A549 (cell line): Measurements from ENCODE around the gene PLD2. TPM values are rescaled to one million over a fixed set of nuclear protein-coding genes. Genes with fewer than 3 reads are reported as not detected.
A peak's percentile ranks its signal among the peaks of the same experiment; 100 is the strongest.

ENCODE experiments used
- ATAC-seq, 2 experiments: fragments of 200-7000 bp in 1 of 2; fragments of >200 bp in 1 of 2; cut with Nextera tagmentation in 1 of 2; cut with Tn5 transposase in 1 of 2; 3 replicates each; pipeline versions ENCODE4 v1.8.0 to v1.9.1; 2018 to 2020; ENCODE audit warnings: mild to moderate bottlenecking in 1 of 2, moderate library complexity in 1 of 2
- CTCF ChIA-PET: fragments of 300-600 bp; sonication (Branson Sonifier 250); formaldehyde crosslinking; extraction: SDS; loops from one replicate; lab custom pipeline; 2021; ENCODE audit warnings: antibody characterized with exemption, inconsistent platforms; lab: Yijun Ruan, JAX
- POLR2A ChIA-PET: fragments of 350-600 bp; formaldehyde crosslinking; extraction: SDS; loops from one replicate; lab custom pipeline; 2021; ENCODE audit warnings: antibody characterized with exemption, inconsistent platforms; lab: Yijun Ruan, JAX
- DNase-seq, 2 experiments: peaks; one replicate each; pipeline versions ENCODE4 v3.0.0 to v3.0.0-alpha.2; 2011 to 2016; ENCODE audit warnings: low read depth in 1 of 2, low spot score in 1 of 2
- FAIRE-seq: peaks from 2 replicates; lab custom pipeline; 2011; peaks lifted over from hg19 to GRCh38; lab: Jason Lieb, UNC
- H3K27ac ChIP-seq, 2 experiments: fragments of >200 bp; sonication (Bioruptor Twin); formaldehyde crosslinking; 3 replicates each; pipeline ENCODE4 v1.5.1; 2016 to 2017
- H3K4me1 ChIP-seq: fragments of >200 bp; sonication (Bioruptor Twin); formaldehyde crosslinking; 3 replicates; pipeline ENCODE4 v1.6.1; 2016
- H3K4me2 ChIP-seq: fragments of >200 bp; sonication (Bioruptor Twin); formaldehyde crosslinking; 3 replicates; pipeline ENCODE4 v1.6.1; 2016
- H3K4me3 ChIP-seq: fragments of >200 bp; sonication (Bioruptor Twin); formaldehyde crosslinking; 3 replicates; pipeline ENCODE4 v1.5.1; 2016
- H3K9me3 ChIP-seq: fragments of >200 bp; sonication (Bioruptor Twin); formaldehyde crosslinking; 3 replicates; pipeline ENCODE4 v1.6.1; 2016
- BHLHE40 ChIP-seq: IDR thresholded peaks from 2 replicates; pipeline ENCODE4 v1.6.1; 2012; ENCODE audit warnings: low read depth, low read length, inconsistent platforms
- CEBPB ChIP-seq, 2 experiments: fragments of >200 bp in 1 of 2; sonication (Bioruptor Twin) in 1 of 2; formaldehyde crosslinking in 1 of 2; IDR thresholded peaks; 2 replicates each; pipeline ENCODE4 v1.6.1; 2012 to 2016
- CHD2 ChIP-seq: fragments of 150-350 bp; IDR thresholded peaks from 2 replicates; pipeline ENCODE4 v1.6.1; 2014; ENCODE audit warnings: low read length; ENCODE audit not compliant: partially characterized antibody
- CHD4 ChIP-seq: fragments of 200-600 bp; sonication (generic); IDR thresholded peaks from 2 replicates; pipeline ENCODE4 v1.6.1; 2016; ENCODE audit warnings: antibody characterized with exemption, mild to moderate bottlenecking, borderline replicate concordance
- E2F6 ChIP-seq: IDR thresholded peaks from 2 replicates; pipeline ENCODE4 v1.6.1; 2012; ENCODE audit warnings: low read depth, borderline replicate concordance
- EHF ChIP-seq: fragments of 250-450 bp; sonication (Bioruptor Pico); IDR thresholded peaks from 2 replicates; pipeline ENCODE4 v1.5.0; 2020; ENCODE audit warnings: mild to moderate bottlenecking
- FOSB ChIP-seq: fragments of 250-450 bp; sonication (Bioruptor Pico); IDR thresholded peaks from 2 replicates; pipeline ENCODE4 v1.5.0; 2020; ENCODE audit warnings: mild to moderate bottlenecking, moderate library complexity
- GATA3 ChIP-seq: IDR thresholded peaks from 2 replicates; pipeline ENCODE4 v1.6.1; 2012; ENCODE audit warnings: borderline replicate concordance
- HES2 ChIP-seq: fragments of >200 bp; sonication (Bioruptor Twin); formaldehyde crosslinking; IDR thresholded peaks from 2 replicates; pipeline ENCODE4 v1.6.1; 2016
- HEYL ChIP-seq: fragments of 250-450 bp; sonication (Bioruptor Pico); IDR thresholded peaks from 2 replicates; pipeline ENCODE4 v1.8.0; 2021; ENCODE audit warnings: mild to moderate bottlenecking, moderate library complexity
- HMGXB4 ChIP-seq: fragments of 250-450 bp; sonication (Bioruptor Pico); IDR thresholded peaks from 2 replicates; pipeline ENCODE4 v1.5.0; 2021; ENCODE audit warnings: mild to moderate bottlenecking, moderate library complexity, borderline replicate concordance
- HOXB13 ChIP-seq: fragments of 250-450 bp; sonication (Bioruptor Pico); IDR thresholded peaks from 2 replicates; pipeline ENCODE4 v1.5.0; 2020; ENCODE audit warnings: low read depth, mild to moderate bottlenecking, moderate library complexity
- KDM1A ChIP-seq: fragments of 200-600 bp; sonication (generic); IDR thresholded peaks from 2 replicates; pipeline ENCODE4 v1.6.1; 2016; ENCODE audit warnings: low read depth, mild to moderate bottlenecking
- MYC ChIP-seq: IDR thresholded peaks from 2 replicates; pipeline ENCODE4 v1.6.1; 2012; ENCODE audit warnings: mild to moderate bottlenecking, inconsistent platforms, low read length, improper control_type of control experiment, borderline replicate concordance
- NFE2L2 ChIP-seq: fragments of 150-350 bp; conservative IDR thresholded peaks from 2 replicates; pipeline ENCODE4 v1.6.1; 2014; ENCODE audit warnings: low read length
- NPAS2 ChIP-seq: fragments of 250-450 bp; sonication (Bioruptor Pico); IDR thresholded peaks from 2 replicates; pipeline ENCODE4 v1.8.0; 2022; ENCODE audit warnings: mild to moderate bottlenecking, moderate library complexity, borderline replicate concordance
- NR3C1 ChIP-seq: fragments of >200 bp; sonication (Bioruptor Twin); formaldehyde crosslinking; IDR thresholded peaks from 3 replicates; pipeline ENCODE4 v1.6.1; 2017
- POLR2AphosphoS2 ChIP-seq: conservative IDR thresholded peaks from 2 replicates; pipeline ENCODE4 v1.6.1; 2012; ENCODE audit warnings: low read length, improper control_type of control experiment, inconsistent platforms
- RAD21 ChIP-seq, 2 experiments: fragments of >200 bp in 1 of 2; sonication (Bioruptor Twin) in 1 of 2; formaldehyde crosslinking in 1 of 2; IDR thresholded peaks in 1 of 2; conservative IDR thresholded peaks in 1 of 2; 2 replicates in 1 of 2; 3 replicates in 1 of 2; pipeline ENCODE4 v1.6.1; 2012 to 2018; ENCODE audit warnings: inconsistent platforms in 1 of 2
- RARB ChIP-seq: fragments of 250-450 bp; sonication (Bioruptor Pico); IDR thresholded peaks from 2 replicates; pipeline ENCODE4 v1.8.0; 2021; ENCODE audit warnings: mild to moderate bottlenecking, moderate library complexity
- RFX5 ChIP-seq: fragments of 450-650 bp; IDR thresholded peaks from 2 replicates; pipeline ENCODE4 v1.7.1; 2014; ENCODE audit warnings: antibody characterized with exemption, mild to moderate bottlenecking, moderate library complexity
- RNF2 ChIP-seq: fragments of 200-600 bp; sonication (generic); IDR thresholded peaks from 2 replicates; pipeline ENCODE4 v1.6.1; 2016; ENCODE audit warnings: low read depth, mild to moderate bottlenecking, antibody characterized with exemption, moderate library complexity, borderline replicate concordance
- SREBF2 ChIP-seq: fragments of 450-650 bp; IDR thresholded peaks from 2 replicates; pipeline ENCODE4 v1.6.1; 2014; ENCODE audit warnings: mild to moderate bottlenecking, moderate library complexity
- TFCP2L1 ChIP-seq: fragments of 250-450 bp; sonication (Bioruptor Pico); IDR thresholded peaks from 2 replicates; pipeline ENCODE4 v1.5.0; 2021; ENCODE audit warnings: mild to moderate bottlenecking
- ZC3H11A ChIP-seq: fragments of 450-650 bp; IDR thresholded peaks from 2 replicates; pipeline ENCODE4 v1.6.1; 2014; ENCODE audit warnings: antibody characterized with exemption, mild to moderate bottlenecking
- WGBS: methylation state at CpG from one replicate; pipeline ENCODE4 v1.1.6; 2017; ENCODE audit errors: missing lambda C conversion rate; 5-methylcytosine and 5-hydroxymethylcytosine counted together
- polyA plus RNA-seq, 4 experiments: library from polyadenylated mRNA; depleted of rRNA in 3 of 4; stranded (reverse); fragments of >200 nt; fragmentation: RNase III in 1 of 4; extraction: RNeasy Plus Mini Kit Qiagen cat#74134 plus additional on column Dnase treatment in 1 of 4; gene quantifications; 2 replicates in 3 of 4; 3 replicates in 1 of 4; pipeline ENCODE4 v1.2.3, GENCODE V29; 2011 to 2017
- TF ChIP-seq, protein P1 (sequence below): fragments of >200 bp; sonication (Bioruptor Twin); formaldehyde crosslinking; IDR thresholded peaks from 3 replicates; pipeline ENCODE4 v1.6.1; 2016
- TF ChIP-seq, protein P2 (sequence below): fragments of 250-450 bp; sonication (Bioruptor Pico); IDR thresholded peaks from 2 replicates; pipeline ENCODE4 v1.5.0; 2020; ENCODE audit warnings: low read depth, mild to moderate bottlenecking, moderate library complexity

PLD2 gene
- polyA plus RNA-seq, 2 of the 4 experiments (the other 2 are of a cell fraction) = 17.0 to 23.0 TPM

DNA sequence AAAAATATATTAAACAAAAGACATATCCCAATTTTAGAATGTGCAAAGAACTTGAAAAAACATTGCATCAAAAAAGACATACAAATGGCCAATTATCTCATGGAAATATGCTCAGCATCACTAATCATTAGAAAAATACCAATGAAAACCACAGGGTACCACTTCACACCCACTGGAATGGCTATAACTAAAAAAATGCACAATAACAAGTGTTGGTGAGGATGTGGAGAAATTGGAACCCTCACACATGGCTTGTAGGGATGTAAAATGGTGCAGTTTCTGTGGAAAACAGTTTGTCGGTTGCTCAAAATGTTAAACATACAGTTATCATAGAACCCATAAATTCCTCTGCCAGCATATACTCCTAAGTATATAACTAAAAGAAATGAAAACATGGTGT, 11.8 kb upstream of the PLD2 start:
- no peak for DNase-seq
- Histone ChIP-seq H3K4me2 (peak overlapping the region; percentile 75), H3K9me3 (no peaks in the 10 kb centered on the region), H3K27ac (peak overlapping the region; percentile 84 to 89), H3K4me3 (peak overlapping the region; percentile 92), H3K4me1 (peaks cover 14% of the 10 kb centered on the region)
- ATAC-seq = no peak
- whole genome bisulfite sequencing = 93% methylated on average over 1 of the region's 1 CpG
- TF ChIP-seq MYC (no peak), ZC3H11A (no peak), NPAS2 (CRISPR knock-in tag) (no peak), RAD21 (conservative IDR thresholded peaks at IDR 0.05 in 1 of 2, IDR thresholded peaks at IDR 0.05 in 1 of 2) (no peak), KDM1A (no peak), E2F6 (no peak)
- FAIRE-seq = no peak
- POLR2A ChIA-PET = no interaction called here
- CTCF ChIA-PET = no interaction called here

- WGBS = 2% methylated on average over 7 of the region's 7 CpGs
Observed at GRCh38 chr17:4796552-4796920, 10.4 kb upstream of the PLD2 start.

DNA sequence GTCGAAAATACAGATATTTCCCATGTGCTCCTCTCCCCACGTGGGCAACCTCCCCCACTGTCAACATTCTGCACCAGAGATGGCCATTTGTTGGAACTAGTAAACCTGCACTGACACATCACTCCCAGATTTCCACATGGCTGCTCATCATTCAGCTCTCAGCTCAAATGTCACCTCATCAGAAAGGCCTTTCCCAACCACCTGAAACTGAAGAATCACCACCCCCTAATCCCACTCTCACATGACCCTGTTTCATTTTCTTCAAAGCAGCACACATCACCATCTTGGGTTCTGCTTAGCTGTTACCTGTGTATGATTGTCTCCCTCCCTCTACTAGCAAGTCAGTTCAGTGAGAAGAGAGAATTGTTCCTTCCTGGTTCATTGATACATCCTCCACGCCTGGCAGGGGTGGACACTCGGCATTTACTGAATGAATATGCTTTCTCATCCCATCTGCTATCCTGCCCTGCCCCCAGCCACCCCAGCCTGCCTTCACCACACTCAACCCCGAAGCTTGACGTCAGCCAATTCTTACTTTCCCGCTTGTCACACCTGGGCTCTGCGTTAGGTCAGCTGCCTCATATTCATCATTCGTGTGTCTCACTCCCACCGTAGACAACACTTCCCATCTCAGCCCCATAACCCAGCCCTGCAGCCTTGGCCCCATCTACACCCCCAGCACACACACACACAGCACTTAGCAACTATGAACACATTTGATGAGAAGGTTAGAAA, 6.3 kb upstream of the PLD2 start:
- FAIRE-seq (peak; percentile 39), DNase-seq (no peak), ATAC-seq (no peak)
- no peak overlapping the region for H3K4me2 ChIP-seq
- TF ChIP-seq NR3C1 (no peak), RFX5 (no peak), KDM1A (no peak), SREBF2 (no peak), FOSB (CRISPR knock-in tag) (no peak)
- TF ChIP-seq, protein P1, sequence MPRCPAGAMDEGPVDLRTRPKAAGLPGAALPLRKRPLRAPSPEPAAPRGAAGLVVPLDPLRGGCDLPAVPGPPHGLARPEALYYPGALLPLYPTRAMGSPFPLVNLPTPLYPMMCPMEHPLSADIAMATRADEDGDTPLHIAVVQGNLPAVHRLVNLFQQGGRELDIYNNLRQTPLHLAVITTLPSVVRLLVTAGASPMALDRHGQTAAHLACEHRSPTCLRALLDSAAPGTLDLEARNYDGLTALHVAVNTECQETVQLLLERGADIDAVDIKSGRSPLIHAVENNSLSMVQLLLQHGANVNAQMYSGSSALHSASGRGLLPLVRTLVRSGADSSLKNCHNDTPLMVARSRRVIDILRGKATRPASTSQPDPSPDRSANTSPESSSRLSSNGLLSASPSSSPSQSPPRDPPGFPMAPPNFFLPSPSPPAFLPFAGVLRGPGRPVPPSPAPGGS = no peak
- TF ChIP-seq, protein P2, sequence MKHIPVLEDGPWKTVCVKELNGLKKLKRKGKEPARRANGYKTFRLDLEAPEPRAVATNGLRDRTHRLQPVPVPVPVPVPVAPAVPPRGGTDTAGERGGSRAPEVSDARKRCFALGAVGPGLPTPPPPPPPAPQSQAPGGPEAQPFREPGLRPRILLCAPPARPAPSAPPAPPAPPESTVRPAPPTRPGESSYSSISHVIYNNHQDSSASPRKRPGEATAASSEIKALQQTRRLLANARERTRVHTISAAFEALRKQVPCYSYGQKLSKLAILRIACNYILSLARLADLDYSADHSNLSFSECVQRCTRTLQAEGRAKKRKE (CRISPR knock-in tag) = no peak
- 67% methylated on average over 10 of the region's 10 CpGs for WGBS
- ChIA-PET POLR2A (no interaction called here), CTCF (interaction anchor here (1.0 to 5.5 kb wide), 8 partner anchors 8 to 90 kb away, joined by 3 to 38 read pairs (median 4); partner anchors contain the start of genes GLTPD2 and MED11)
- no peak overlapping the region for H3K4me3 ChIP-seq
- H3K9me3 ChIP-seq = no peaks in the 10 kb centered on the region
- no peak overlapping the region for H3K27ac ChIP-seq
- peaks cover 7% of the 10 kb centered on the region; the same call in 2 of the 3 replicates for H3K4me1 ChIP-seq

More at GRCh38 chr17:4796552-4796920, 10.4 kb upstream of the PLD2 start:
- H3K27ac ChIP-seq = peak overlapping the region; percentile 84 to 89
- TF ChIP-seq RNF2 (no peak), BHLHE40 (no peak), CHD4 (no peak), RARB (no peak), HEYL (CRISPR knock-in tag) (no peak), NFE2L2 (no peak), POLR2AphosphoS2 (no peak), HES2 (no peak), HOXB13 (CRISPR knock-in tag) (no peak), EHF (no peak), TFCP2L1 (no peak), CHD2 (no peak), CEBPB (IDR thresholded peaks at IDR 0.05) (no peak), HMGXB4 (CRISPR knock-in tag) (no peak), SREBF2 (no peak), GATA3 (no peak)
- peak; percentile 87 to 92 for ATAC-seq
- ChIA-PET CTCF (interaction anchor here (0.6 to 1.7 kb wide), 7 partner anchors 9 to 92 kb away, joined by 3 to 6 read pairs (median 3); partner anchors contain the start of gene MED11), POLR2A (interaction anchor here (0.9 to 1.7 kb wide), 10 partner anchors 11 to 171 kb away, joined by 3 to 31 read pairs (median 4); partner anchors contain the start of genes ARRB2, C17orf107, MED11 and MINK1)
- no peaks in the 10 kb centered on the region for H3K9me3 ChIP-seq
- peak overlapping the region; percentile 92 for H3K4me3 ChIP-seq
- peak; percentile 65 to 92 for DNase-seq
- FAIRE-seq = no peak
- peaks cover 7% of the 10 kb centered on the region; the same call in 2 of the 3 replicates for H3K4me1 ChIP-seq
- peak overlapping the region; percentile 76 for H3K4me2 ChIP-seq
